Skeletal muscle satellite cell (primary cell): ENCODE results near the gene CNOT6. TPM values are rescaled to one million over a fixed set of nuclear protein-coding genes. Genes with fewer than 3 reads are reported as not detected.
"Not testable (repeated sequence)": the region's sequence is repeated elsewhere in the genome, so short reads cannot be mapped to it uniquely, and the experiment has no call there.

ENCODE experiments used
- H3K27me3 ChIP-seq: 2 replicates; pipeline ENCODE4 v1.7.0; 2013; ENCODE audit warnings: low read length; ENCODE audit not compliant: control insufficient read depth, insufficient read depth
- H3K36me3 ChIP-seq: 2 replicates; pipeline ENCODE4 v1.7.0; 2013; ENCODE audit warnings: mild to moderate bottlenecking, control low read depth, low read length; ENCODE audit not compliant: insufficient read depth
- H3K4me1 ChIP-seq: 2 replicates; pipeline ENCODE4 v1.7.0; 2013; ENCODE audit warnings: low read length; ENCODE audit not compliant: control insufficient read depth, insufficient read depth
- H3K4me2 ChIP-seq: 2 replicates; pipeline ENCODE4 v1.7.0; 2013; ENCODE audit warnings: mild to moderate bottlenecking, low read length
- H3K4me3 ChIP-seq: 2 replicates; pipeline ENCODE4 v1.7.0; 2013; ENCODE audit warnings: low read length
- H3K9ac ChIP-seq: 2 replicates; pipeline ENCODE4 v1.7.0; 2013; ENCODE audit warnings: mild to moderate bottlenecking, low read depth, low read length, moderate library complexity
- H3K9me3 ChIP-seq: replicated peaks from 2 replicates; pipeline ENCODE4 v1.7.0; 2013; ENCODE audit warnings: mild to moderate bottlenecking, control low read depth, low read length
- total RNA-seq: library from RNA; depleted of rRNA; stranded (reverse); fragments of >200 nt; gene quantifications from 2 replicates; pipeline ENCODE4 v1.2.3, GENCODE V29; 2012; rRNA removed

CNOT6 gene
- total RNA-seq: 7.4 and 9.9 TPM in 2 replicates

DNA sequence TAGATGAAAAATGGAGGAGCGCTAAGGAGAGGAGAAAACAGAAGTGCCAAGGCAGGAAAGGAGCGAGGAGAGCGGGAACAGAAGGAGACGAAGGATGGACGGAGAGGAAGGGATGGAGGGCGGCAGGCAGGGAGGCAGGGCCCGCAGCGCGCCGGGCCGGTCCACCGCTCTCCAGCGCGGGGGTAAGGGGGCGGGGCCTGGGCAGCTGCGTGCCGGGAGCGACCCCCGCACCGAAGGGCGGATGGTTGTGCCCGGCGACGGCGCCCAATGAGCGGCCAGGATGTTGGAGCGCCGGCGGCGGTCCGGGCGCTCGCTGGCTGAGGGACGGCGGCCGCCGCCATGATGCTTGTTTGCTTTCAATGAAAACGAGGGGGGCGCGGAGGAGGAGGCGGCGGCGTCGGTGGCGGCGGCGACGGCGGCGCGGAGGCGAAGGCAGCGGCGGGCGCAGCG, at the start of gene CNOT6:
CNOT6 (plus strand) TSS at position 320 of the 450 bp plus-strand sequence. CDS start 34,898 bp downstream, outside the sequence.
- Histone ChIP-seq H3K9me3 (no peaks in the 10 kb centered on the region), H3K9ac (peak within 1 kb of the TSS; percentile 95), H3K4me2 (peak within 1 kb of the TSS; percentile 90), H3K4me1 (peaks cover 24% of the 10 kb centered on the region), H3K36me3 (peaks cover 6% of the 10 kb centered on the region), H3K4me3 (peak within 1 kb of the TSS; percentile 89), H3K27me3 (no peaks in the 10 kb centered on the region)

DNA sequence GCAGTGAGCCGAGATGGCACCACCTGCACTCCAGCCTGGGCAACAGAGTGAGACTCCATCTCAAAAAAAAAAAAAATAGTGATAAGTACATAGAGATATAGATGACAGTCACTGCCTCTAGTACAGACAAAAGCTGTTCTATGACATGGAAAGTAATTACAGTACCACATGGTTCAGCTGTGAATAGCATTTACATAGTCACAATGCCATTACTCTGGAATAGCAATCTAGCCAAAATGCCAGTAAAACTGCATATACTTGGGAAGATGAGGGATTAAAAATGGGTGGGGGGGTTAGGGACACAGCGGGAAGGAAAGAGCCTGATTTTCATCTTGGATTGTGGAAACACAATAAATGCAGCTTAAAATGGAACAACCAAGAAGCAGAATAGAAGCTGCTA, 39.4 kb upstream of the CNOT6 start:
- Histone ChIP-seq H3K4me2 (no peak overlapping the region), H3K9me3 (no peaks in the 10 kb centered on the region), H3K27me3 (peaks cover 10% of the 10 kb centered on the region), H3K4me1 (no peaks in the 10 kb centered on the region), H3K9ac (no peak overlapping the region), H3K4me3 (no peak overlapping the region), H3K36me3 (no peaks in the 10 kb centered on the region)

DNA sequence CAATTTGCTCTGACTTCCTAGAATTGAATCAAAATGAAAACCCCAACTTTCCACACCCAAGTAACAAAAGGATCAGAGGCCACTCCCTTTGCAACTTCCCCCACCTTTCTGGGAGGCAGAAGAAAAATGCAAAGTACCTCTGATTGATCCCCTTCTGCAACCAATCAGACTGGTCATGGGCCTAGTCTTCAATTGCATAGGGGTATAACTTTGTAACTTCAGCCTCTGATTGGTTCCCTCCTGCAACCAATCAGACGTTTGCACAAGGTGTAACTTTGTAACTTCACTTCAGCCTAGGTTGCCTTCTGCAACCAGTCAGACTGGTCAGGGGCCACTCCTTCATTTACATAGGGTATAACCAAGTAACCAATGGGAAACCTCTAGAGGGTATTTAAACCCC, 38.3 kb upstream of the CNOT6 start:
- peaks cover 5% of the 10 kb centered on the region for H3K27me3 ChIP-seq
- H3K9ac ChIP-seq: no peak overlapping the region
- no peaks in the 10 kb centered on the region for H3K9me3 ChIP-seq
- H3K4me1 ChIP-seq: no peaks in the 10 kb centered on the region
- H3K36me3 ChIP-seq: no peaks in the 10 kb centered on the region
- H3K4me2 ChIP-seq: no peak overlapping the region
- no peak overlapping the region for H3K4me3 ChIP-seq

DNA sequence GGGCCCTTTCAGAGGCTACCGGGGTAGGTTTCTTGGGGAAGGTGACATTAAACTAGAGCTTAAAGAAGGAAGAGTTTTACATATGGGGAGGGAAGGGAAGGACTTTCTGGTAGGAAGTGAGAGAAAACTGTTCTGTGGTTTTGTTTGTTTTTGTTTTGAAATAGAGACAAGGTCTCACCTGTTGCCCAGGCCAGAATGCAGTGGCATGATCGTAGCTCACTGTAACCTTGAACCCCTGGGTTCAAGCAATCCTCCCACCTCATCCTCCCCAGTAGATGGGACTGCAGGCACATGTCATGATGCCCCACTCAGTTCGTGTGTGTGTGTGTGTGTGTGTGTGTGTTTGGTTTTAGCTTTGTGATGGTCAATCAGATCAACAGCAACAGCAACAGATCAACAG, 37.4 kb upstream of the CNOT6 start:
- Histone ChIP-seq H3K4me2 (no peak overlapping the region), H3K9me3 (no peaks in the 10 kb centered on the region), H3K36me3 (no peaks in the 10 kb centered on the region), H3K4me3 (no peak overlapping the region), H3K9ac (no peak overlapping the region), H3K4me1 (no peaks in the 10 kb centered on the region), H3K27me3 (no peaks in the 10 kb centered on the region)

DNA sequence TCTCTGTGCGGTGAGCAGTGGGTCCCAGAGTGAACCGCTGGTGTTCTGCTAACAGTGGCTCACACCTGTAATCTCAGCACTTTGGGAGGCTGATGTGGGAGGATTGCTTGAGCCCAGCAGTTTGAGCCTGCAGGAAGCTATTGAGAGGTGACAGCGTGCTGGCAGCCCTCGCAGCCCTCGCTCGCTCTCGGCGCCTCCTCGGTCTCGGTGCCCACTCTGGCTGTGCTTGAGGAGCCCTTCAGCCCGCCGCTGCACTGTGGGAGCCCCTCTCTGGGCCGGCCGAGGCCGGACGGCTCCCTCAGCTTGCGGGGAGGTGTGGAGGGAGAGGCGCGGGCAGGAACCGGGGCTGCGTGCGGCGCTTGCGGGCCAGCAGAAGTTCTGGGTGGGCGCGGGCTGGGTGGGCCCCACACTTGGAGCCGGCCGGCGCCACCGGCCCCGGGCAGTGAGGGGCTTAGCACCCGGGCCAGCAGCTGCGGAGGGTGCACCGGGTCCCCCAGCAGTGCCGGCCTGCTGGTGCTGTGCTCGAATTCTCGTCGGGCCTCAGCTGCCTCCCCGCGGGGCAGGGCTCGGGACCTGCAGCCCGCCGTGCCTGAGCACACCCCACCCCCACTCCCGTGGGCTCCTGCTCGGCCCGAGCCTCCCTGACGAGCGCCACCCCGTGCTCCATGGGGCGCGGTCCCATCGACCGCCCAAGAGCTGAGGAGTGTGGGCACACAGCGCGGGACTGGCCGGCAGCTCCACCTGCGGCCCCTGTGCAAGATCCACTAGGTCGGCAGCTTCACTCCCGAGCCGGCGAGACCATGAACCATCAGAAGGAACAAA, 35.1 kb upstream of the CNOT6 start:
- H3K36me3 ChIP-seq, H3K9me3 ChIP-seq, H3K4me2 ChIP-seq, H3K4me1 ChIP-seq, H3K9ac ChIP-seq, H3K4me3 ChIP-seq, H3K27me3 ChIP-seq: not testable (repeated sequence)

DNA sequence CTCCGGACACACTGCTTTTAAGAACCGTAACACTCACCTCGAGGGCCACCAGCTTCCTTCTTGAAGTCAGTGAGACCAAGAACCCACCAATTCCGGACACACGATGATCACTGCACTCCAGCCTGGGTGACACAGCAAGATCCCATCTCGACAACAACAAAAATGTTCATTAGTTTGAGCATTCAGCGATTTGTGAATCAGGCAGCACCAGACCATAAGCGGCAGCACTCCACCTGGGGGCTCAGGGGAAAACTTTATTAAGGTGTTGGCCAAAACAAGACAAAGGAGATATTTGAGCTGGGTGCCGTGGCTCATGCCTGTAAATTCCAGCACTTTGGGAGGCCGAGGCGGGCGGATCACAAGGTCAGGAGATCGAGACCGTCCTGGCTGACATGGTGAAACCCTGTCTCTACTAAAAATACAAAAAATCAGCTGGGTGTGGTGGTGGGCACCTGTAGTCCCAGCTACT, 34.5 kb upstream of the CNOT6 start:
- H3K4me2 ChIP-seq, H3K9ac ChIP-seq, H3K9me3 ChIP-seq, H3K36me3 ChIP-seq, H3K27me3 ChIP-seq, H3K4me3 ChIP-seq, H3K4me1 ChIP-seq: not testable (repeated sequence)

DNA sequence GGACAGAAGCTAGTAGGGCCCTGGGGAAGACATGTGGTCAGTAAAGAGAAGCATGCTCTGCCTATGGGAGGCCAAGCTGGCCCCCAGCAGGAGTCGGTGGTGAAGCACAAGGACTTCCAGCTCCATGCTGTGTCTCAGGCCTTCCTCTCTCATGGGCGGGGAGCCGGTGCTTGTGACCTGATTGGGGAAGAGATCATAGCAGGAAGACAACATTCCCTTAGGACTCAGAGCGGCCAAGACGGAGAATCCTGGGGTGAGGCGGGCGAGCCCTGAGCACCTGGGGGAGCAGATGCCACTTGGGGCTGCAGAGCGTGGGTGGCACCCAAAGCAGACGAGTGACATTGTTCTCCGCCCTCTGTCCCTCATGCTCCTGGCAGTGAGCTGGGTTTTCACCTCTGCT, 33.3 kb upstream of the CNOT6 start:
- Histone ChIP-seq H3K36me3 (no peaks in the 10 kb centered on the region), H3K4me1 (no peaks in the 10 kb centered on the region), H3K9ac (no peak overlapping the region), H3K9me3 (no peaks in the 10 kb centered on the region), H3K4me3 (no peak overlapping the region), H3K27me3 (no peaks in the 10 kb centered on the region), H3K4me2 (no peak overlapping the region)

DNA sequence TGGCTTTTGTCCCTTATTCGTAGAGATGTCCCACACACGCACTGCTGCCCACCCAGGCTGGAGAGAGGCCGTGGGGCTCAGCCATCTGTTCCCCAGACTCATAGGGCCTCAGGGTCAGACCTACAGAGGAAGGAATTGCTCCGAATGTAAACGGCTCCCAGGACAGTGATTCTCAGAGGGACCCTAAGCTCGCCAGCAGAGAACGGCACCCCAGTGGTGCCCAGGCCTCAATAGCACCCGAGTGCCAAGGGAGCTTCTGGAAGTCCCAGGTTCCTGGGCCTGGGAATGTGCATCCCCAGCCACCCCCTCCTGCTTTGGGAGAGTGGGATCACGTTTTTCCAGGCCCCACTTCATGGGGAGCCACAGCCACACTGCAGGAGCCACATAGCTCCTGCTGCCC, 32.9 kb upstream of the CNOT6 start:
- Histone ChIP-seq H3K36me3 (no peaks in the 10 kb centered on the region), H3K4me1 (no peaks in the 10 kb centered on the region), H3K4me3 (no peak overlapping the region), H3K9ac (no peak overlapping the region), H3K27me3 (no peaks in the 10 kb centered on the region), H3K4me2 (no peak overlapping the region), H3K9me3 (no peaks in the 10 kb centered on the region)

DNA sequence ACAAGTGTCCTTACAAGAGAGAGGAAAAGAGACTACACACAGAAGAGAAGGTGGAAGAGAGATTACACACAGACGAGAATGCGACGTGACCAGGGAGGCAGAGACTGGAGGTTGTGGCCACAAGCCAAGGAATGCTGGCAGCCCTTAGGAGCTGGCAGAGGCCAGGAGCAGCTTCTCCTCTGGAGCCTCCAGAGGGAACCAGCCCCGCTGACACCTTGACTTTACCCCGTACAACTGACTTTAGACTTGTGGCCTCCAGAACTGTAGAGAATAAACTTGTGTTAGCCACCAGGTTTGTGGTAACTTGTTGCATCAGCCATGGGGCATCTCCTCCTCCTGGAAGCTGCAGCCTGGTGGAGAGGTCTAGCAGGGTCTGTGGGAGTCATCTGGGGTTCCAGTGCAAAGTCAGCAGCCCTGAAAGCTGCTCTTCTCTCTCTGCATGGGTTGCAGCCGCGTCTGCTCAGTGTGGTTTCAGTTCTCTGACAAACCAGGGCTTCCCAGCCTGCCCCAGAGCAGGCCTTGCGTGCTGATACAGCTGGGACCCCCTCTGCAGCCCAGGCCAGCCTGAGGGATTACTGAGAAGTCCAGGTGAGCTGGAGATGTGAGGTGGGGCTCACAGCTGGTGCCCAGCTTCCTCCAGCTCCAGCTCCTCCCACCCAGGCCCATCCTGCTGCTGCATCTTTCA, 30.8 kb upstream of the CNOT6 start:
- Histone ChIP-seq H3K27me3 (no peaks in the 10 kb centered on the region), H3K4me1 (no peaks in the 10 kb centered on the region), H3K9ac (no peak overlapping the region), H3K4me2 (no peak overlapping the region), H3K36me3 (no peaks in the 10 kb centered on the region), H3K4me3 (no peak overlapping the region), H3K9me3 (no peaks in the 10 kb centered on the region)

DNA sequence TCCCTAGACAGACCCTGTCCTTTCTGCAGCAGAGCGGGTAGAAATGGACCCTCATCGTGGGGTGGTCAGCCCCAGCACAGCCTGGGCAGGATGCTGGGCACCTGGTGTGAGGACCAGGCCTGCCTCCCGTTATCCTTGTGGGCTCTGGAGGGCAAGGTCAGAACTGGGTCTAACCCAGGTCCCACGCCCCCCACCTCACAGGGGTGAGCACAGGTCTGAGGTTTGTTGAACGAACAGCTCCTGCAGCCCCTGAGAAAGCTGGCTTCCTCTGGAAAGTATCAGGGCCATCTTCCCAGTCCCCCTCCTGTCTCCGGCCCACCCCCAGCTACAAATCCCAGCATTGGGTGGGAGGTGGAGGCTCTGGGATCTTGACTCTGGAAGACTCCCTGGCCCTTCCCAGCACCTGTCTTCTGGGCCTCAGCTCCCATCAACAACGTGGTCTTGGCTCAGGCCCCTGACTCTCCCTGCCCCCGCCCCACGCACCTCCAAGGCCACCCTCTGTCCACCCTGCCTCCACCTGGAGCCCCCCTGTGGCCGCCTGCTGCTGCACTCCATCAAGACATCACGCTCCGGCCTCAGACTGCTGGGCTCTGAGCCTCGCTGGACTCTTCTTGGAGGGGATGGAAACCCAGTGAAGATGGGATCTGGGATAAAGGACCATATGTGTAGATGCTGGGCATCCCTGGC, 30.1 kb upstream of the CNOT6 start:
- H3K9ac ChIP-seq: no peak overlapping the region
- no peaks in the 10 kb centered on the region for H3K36me3 ChIP-seq
- peaks cover 3% of the 10 kb centered on the region for H3K27me3 ChIP-seq
- H3K4me1 ChIP-seq: no peaks in the 10 kb centered on the region
- no peaks in the 10 kb centered on the region for H3K9me3 ChIP-seq
- H3K4me3 ChIP-seq: no peak overlapping the region
- H3K4me2 ChIP-seq: no peak overlapping the region

DNA sequence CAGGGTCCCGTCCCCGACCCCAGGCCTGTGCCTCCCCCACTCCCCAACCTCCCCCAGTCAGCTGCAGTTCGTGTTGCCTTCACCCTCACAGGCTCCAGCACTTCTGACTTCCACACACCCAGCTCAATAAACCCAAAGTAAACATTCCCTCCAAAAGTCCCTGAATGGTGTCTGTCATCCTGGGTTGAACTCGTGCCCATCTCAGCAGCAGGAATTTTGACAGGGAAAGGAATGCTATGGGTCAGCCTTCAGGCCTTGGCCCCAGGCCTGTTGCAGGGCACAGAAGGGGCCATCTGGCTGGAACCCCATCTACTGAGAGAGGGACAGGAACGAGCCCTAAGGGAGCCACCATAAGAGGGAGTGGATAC, 29.6 kb upstream of the CNOT6 start:
- no peaks in the 10 kb centered on the region for H3K36me3 ChIP-seq
- H3K4me1 ChIP-seq: no peaks in the 10 kb centered on the region
- H3K4me3 ChIP-seq: no peak overlapping the region
- H3K9ac ChIP-seq: no peak overlapping the region
- peaks cover 3% of the 10 kb centered on the region for H3K27me3 ChIP-seq
- H3K4me2 ChIP-seq: no peak overlapping the region
- H3K9me3 ChIP-seq: no peaks in the 10 kb centered on the region
